Measurements from ENCODE around the gene TRPM8.
"Not testable (repeated sequence)": the region's sequence is repeated elsewhere in the genome, so short reads cannot be mapped to it uniquely, and the experiment has no call there.

The TRPM8 gene

DNA sequence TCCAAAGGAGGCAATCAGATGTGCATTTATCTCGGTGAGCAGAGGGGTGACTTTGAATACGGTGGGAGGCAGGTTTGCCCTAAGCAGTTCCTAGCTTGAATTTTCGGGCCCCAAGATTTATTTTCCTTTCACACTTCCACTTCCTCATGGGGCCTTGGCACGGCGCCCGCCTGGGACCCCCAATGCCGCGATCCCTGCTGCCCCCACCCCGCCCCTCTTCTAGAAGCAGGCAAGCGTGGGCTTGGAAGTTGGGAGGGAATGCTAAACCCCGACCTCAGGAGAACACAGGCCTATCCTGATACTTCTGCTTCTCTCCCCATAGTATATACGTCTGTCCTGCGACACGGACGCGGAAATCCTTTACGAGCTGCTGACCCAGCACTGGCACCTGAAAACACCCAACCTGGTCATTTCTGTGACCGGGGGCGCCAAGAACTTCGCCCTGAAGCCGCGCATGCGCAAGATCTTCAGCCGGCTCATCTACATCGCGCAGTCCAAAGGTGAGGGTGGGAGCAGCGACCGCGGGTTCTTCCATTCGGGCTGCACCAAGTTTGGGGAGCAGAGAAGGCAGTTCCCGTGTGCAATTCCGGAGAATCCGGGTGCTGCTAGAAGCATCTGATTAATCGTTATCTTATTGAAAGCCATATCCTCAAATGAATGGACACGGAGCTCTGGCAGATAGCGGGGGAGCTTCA, 21.6 kb downstream of the TRPM8 start:
- DNase-seq = no peak

- DNase-seq = no peak
Measured at GRCh38 chr2:233940376-233941276, 23.5 kb downstream of the TRPM8 start.

DNA sequence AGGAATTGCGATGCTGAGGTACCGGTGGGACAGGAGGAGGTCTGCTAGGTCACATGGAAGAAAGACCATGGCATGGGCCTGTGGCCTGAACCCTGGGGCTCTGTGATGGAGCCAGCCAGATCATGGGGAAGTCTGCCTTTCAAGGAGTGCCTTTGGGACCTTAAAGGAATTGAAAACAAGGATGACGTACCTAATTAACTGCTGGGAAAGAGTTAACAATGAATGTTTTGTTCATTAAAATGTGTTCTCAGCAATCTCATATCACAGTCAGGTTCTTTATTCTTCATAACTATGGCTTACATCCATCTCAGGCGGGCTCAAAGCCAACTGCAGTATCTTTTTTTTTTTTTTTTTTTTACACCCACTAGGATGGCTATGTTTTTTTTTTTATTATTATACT, 25.6 kb downstream of the TRPM8 start:
- no peak for DNase-seq

DNA sequence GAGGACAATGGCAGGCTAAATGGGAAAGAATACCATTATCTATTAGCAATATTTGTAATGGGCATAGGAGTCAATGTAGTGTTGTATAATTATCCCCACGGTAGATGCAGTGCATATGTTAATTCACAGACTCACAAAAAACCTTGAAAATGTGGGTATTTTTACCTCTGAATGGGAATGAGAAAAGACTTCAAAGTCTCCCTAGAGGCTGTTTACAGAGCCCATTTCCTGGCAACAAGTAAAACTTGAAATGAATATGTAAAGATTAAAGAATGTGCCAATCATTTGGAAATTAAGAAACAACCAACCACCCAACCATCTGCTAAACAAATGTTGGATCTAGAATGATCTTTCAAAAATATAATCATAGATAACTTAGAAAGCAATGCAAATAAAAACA, 27.1 kb downstream of the TRPM8 start:
- DNase-seq = no peak

- no peak for DNase-seq
Measured at GRCh38 chr2:233944722-233945121, 27.5 kb downstream of the TRPM8 start.

- DNase-seq = no peak
Measured at GRCh38 chr2:233945146-233945545, 28.0 kb downstream of the TRPM8 start.

DNA sequence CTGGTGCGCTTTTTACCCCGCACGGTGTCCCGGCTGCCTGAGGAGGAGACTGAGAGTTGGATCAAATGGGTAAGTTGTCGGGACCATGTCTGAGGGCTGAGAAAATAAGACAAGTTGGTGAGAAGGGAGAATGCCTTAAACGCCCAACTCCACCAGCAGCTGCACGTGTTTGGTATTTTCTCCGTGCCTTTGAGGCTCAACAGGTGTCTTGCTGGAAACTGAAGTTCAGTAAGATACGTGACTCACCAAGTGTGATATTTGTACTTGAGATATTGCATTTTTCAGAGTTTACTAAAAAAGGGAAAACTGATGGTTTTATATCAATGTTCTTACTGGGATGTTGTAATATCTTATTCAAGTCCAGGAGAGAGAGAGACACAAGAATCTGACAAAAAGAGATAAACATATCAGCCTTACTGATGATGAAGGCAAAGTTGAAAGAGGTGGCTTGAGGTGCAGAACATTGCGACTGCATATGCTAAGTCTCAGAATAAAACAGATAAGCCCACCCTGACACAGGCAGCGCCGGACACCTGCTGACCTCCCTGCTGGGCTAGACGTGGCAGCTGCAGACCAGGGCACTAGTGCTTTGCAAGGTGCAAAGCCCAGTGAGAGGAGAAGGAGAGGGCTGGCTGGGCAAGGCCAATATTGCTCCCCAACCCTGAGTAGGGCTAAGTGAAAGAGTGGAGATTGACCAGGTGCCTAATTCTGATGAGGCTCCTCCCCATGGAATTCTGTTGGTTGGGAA, 33.1 kb downstream of the TRPM8 start:
- no peak for DNase-seq

DNA sequence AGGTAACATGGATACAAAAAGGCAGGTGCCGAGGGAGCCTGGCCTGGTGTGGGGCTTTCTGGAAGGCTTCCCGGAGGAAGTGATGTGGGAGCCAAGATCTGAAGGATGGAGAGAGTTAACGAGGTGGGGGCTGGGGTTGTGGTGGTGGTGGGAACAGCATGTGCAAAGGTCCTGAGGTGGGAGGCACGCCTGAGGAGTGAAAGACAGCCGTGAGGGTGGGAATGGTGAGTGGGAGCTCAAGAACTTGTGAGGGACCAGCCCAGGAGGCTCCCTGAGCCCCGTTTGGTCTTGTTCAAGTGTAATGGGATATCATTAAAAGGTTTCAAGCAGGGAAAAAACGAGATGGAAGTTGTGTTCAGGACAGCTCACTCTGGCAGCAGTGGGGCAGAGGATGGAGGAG, 35.2 kb downstream of the TRPM8 start:
- DNase-seq = no peak

DNA sequence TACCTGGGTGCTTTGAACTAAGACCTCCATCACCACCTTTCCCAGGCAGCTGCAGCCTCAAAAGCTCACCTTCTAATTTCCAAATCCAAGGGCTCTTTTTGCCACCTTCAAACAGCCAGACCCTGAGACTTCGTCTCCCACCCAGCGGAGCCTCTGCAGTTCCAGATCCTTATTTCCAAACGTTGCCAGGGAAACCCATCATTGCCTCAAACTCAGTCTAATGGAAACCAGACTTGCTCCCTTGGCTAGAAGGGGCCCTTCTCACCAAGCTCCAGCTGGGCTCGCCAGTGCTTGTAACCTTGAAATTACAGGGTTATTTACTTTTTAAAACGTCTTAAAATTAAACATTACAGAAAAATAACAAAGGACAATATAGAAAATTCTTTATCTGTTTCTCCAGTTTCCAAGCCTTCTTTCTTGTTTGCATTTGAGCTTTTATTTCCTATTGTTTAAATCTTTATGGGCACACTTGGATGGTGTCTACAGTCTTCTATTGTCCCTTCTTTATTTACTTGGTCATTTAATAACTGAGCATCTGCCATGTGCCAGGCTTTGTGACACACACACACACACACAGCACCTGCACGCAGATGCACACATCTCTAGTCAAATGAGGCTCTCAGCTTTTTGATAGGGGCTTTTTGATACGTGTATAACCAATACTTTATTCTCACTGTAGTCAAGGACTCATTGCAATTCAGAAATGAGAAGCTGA, 36.1 kb downstream of the TRPM8 start:
- no peak for DNase-seq

DNA sequence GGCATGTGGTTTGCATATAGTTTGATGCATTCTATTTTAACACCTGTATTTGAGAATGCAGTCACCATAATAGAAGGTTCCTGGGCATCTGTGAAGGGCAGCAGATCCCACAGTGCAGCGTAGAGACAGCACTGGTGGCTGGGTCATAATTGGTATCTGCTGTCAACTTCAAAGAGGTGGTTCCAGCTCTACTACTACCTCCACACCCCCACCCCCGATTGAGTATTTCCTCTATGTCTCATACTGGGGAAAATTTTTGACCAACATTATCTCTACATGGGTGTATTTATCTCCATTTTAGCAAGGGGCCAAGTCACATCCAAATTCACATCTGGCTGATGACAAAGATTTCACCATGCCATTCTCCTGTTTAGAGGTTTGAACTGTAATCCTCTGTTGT, 43.0 kb downstream of the TRPM8 start:
- no peak for DNase-seq

GRCh38 chr2:233961905-233962304, 44.7 kb downstream of the TRPM8 start:
- no peak for DNase-seq

- DNase-seq = peak; percentile 30
Measured at GRCh38 chr2:233964581-233964980, 47.4 kb downstream of the TRPM8 start.

GRCh38 chr2:233965032-233965603, 47.9 kb downstream of the TRPM8 start:
- DNase-seq = peak; percentile 11

DNA sequence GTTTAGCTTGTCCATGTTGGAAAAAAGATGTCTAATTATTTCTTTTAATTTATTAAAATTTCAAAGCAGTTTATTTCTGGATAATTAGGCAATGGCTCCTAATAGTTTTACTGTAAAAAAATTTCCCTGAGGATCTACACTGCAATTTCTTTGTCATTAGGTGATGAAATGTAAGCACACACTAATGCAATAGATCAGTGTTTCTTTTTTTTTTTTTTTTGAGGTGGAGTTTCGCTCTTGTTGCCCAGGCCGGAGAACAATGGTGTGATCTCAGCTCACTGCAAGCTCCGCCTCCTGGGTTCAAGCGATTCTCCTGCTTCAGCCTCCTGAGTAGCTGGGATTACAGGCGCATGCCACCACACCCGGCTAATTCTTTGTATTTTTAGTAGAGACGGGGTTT, 48.5 kb downstream of the TRPM8 start:
- DNase-seq = not testable (repeated sequence)

DNA sequence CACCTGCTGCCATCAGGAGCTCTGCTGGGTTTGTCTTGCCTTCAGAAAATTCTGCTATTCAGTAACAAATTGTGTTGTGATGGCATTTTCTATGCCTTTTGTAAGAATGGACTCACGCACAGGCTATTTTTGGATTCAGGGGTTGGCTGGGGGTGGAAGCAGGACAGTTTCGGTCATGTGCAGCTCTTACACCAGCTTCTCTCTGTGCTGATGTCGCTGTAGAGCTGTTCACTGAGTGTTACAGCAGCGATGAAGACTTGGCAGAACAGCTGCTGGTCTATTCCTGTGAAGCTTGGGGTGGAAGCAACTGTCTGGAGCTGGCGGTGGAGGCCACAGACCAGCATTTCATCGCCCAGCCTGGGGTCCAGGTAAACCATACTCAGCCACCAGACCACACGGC, 49.2 kb downstream of the TRPM8 start:
- no peak for DNase-seq

GRCh38 chr2:233967164-233967563, 50.0 kb downstream of the TRPM8 start:
- no peak for DNase-seq

DNA sequence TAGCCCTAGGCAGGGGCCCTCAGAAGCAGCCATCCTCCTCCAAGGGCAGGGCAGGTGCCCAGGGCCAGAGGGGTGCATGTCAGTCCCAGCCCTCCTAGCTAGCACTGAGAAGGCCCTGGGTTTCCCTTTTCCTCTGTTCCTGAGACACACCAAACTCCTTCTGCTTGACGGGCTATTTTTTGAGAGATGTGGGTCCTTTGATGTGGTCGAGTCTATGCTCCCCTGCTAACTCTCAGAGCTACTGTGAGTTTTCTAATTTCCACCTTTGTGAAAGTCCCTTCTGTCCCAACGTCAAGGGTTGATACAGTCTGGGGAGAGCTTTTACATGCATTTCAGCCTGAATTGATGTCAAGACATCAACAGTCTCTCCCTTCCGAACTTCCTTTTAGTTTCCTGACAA, 51.4 kb downstream of the TRPM8 start:
- DNase-seq = no peak

DNA sequence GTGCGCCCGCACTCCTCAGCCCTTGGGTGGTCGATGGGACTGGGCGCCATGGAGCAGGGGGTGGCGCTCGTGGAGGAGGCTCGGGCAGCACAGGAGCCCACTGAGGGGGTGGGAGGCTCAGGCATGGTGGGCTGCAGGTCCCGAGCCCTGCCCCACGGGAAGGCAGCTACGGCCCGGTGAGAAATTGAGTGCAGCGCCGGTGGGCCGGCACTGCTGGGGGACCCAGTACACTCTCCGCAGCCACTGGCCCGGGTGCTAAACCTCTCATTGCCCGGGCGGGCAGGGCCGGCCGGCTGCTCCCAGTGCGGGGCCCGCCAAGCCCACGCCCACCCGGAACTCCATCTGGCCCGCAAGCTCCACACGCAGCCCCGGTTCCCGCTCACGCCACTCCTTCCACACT, 55.3 kb downstream of the TRPM8 start:
- DNase-seq = not testable (repeated sequence)

DNA sequence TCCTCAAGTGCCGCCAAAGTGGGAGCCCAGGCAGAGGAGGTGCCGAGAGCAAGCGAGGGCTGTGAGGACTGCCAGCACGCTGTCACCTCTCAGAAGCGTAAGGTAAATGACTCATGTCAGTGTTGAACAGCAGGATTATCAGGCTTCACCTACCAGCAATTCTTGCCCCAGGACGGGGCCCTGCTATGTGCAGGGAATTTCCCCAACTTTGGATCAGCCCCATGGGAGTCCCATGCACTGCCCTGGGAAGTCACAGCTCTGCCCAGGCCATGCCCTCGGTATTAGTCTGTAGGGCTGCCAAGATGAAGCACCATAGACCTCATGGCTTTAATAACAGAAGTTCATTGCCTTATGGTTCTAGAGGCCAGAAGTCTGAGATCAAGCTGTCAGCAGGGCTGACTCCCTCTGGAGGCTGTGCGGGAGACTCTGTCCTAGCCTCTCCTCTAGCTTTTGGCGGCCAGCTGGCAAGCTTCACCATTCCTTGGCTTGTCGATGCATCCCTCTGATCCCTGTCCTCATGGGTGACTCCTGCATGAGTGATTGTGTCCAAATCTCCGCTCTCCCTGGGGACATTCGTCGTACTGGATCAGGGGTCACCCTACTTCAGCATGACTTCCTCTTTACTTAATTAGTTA, 55.9 kb downstream of the TRPM8 start:
- DNase-seq = no peak

- no peak for DNase-seq
Measured at GRCh38 chr2:233973786-233974185, 56.6 kb downstream of the TRPM8 start.

DNA sequence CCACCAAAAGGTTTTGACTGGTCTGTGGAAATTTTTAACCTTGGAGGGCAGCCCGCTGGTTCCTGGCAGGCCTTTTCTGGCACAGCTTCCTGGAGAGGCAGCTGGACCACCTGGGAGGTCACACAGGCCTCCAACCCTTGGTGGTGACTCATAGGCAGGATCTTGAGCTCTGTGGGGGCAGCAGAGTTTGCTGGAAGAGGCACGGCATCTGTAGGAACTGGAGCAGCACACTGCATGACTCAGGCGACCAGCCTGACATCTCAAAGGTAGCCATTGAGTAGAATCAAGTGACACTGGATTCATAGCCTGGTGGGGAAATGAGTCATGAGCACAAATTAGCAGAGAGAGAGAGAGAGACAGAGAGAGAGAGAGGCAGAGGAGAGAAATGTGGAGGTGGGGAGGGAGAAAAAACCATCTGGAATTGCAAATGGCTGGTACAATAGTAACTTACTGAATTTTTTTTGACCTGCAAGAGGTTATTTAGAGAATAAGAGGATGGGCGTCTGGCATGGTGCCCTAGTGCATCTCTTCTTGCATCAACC, 57.4 kb downstream of the TRPM8 start:
- DNase-seq = peak; percentile 83

DNA sequence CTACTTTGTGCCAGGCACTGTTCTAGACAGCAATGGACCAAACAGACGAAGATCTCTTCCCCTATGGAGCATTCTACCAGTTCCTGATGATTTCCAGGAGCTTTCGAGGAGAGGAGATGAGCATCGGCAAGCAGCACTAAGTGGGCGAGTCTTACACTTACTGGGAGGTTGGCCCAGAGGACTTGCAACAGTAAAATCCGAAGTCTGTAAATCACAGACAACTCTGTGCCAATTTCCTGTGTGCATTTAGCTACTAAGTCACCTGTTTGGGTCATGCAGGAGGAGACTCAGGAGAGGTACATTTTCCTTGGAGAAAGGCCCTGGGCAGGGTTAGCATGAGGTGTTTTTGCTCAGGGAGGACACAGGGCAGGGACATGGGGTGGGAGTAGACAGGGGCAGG, 58.9 kb downstream of the TRPM8 start:
- DNase-seq = no peak

All from T1000 (cell line).